Esophagus (tissue), 2 donors: Measurements from ENCODE around the gene CLOCK. TPM values are rescaled to one million over a fixed set of nuclear protein-coding genes. Genes with fewer than 3 reads are reported as not detected.
"Not testable (repeated sequence)": the region's sequence is repeated elsewhere in the genome, so short reads cannot be mapped to it uniquely, and the experiment has no call there.

ENCODE experiments used
- H3K27ac ChIP-seq, 2 donors: one replicate each; pipeline ENCODE4 v1.5.1; 2013; ENCODE audit warnings: low read depth in 2 of 2, mild to moderate bottlenecking in 2 of 2, inconsistent platforms in 1 of 2, low read length in 1 of 2, moderate library complexity in 1 of 2
- H3K27me3 ChIP-seq, 2 donors: one replicate each; pipeline ENCODE4 v1.6.1; 2013; ENCODE audit warnings: low read length in 2 of 2, control low read depth in 1 of 2, mild to moderate bottlenecking in 1 of 2; ENCODE audit not compliant: insufficient read depth in 2 of 2, control insufficient read depth in 1 of 2
- H3K36me3 ChIP-seq, 2 donors: one replicate each; pipeline ENCODE4 v1.6.1; 2013; ENCODE audit warnings: low read length in 1 of 2; ENCODE audit not compliant: control insufficient read depth in 2 of 2, insufficient read depth in 2 of 2
- H3K4me1 ChIP-seq, 2 donors: one replicate each; pipeline ENCODE4 v1.6.1; 2013; ENCODE audit warnings: low read length in 1 of 2; ENCODE audit not compliant: control insufficient read depth in 2 of 2, insufficient read depth in 2 of 2
- H3K4me3 ChIP-seq, 2 donors: one replicate each; pipeline ENCODE4 v1.5.1; 2013; ENCODE audit warnings: low read length in 2 of 2, mild to moderate bottlenecking in 2 of 2, low read depth in 1 of 2, moderate library complexity in 1 of 2
- H3K9me3 ChIP-seq, 2 donors: one replicate each; pipeline ENCODE4 v1.6.1; 2013; ENCODE audit warnings: mild to moderate bottlenecking in 2 of 2, low read depth in 1 of 2, low read length in 1 of 2, moderate library complexity in 1 of 2; ENCODE audit not compliant: control insufficient read depth in 2 of 2, insufficient read depth in 1 of 2
- WGBS, 2 donors: extraction: QIAGEN DNeasy Blood & Tissue Kit; methylation state at CpG; one replicate each; pipeline ENCODE4 v1.1.7; 2013; 5-methylcytosine and 5-hydroxymethylcytosine counted together
- polyA plus RNA-seq, 2 donors: library from polyadenylated mRNA; stranded (reverse); fragments of 200-250 nt; gene quantifications; one replicate each; pipeline ENCODE4 v1.2.3, GENCODE V29; 2013
- donor health status: healthy with polysubstance abuse.
- donor health status: Bipolar disorder and iron deficiency.

The CLOCK gene
- polyA plus RNA-seq = 1 to 10 TPM; 8.0 to 8.3 TPM

GRCh38 chr4:55546756-55547465, at the start of gene CLOCK:
TSS of gene CLOCK (minus strand) at chr4:55546909. CDS start at chr4:55482785, 64,124 bp downstream.
- Histone ChIP-seq H3K27me3 (no peaks in the 10 kb centered on the region), H3K4me1 (no peaks in the 10 kb centered on the region), H3K36me3 (no peaks in the 10 kb centered on the region), H3K4me3 (peak within 1 kb of the TSS; percentile 77 to 85), H3K27ac (peak within 1 kb of the TSS; percentile 96 to 100), H3K9me3 (no peaks in the 10 kb centered on the region)
- WGBS, 2 donors = 0% methylated on average over 68 to 71 of the region's 71 CpGs

GRCh38 chr4:55592014-55592413, 45.3 kb upstream of the CLOCK start, which contains the start of gene PDCL2:
TSS of gene PDCL2 (minus strand) at chr4:55592245. CDS start at chr4:55592109, 136 bp downstream.
- WGBS, 2 donors = 93 to 94% methylated on average over 24 of the region's 24 CpGs
- Histone ChIP-seq H3K4me1 (no peaks in the 10 kb centered on the region), H3K4me3 (no peak within 1 kb of the TSS), H3K36me3 (peaks cover 0 to 3% of the 10 kb centered on the region in 2 donors), H3K9me3 (peaks cover 0 to 4% of the 10 kb centered on the region in 2 donors), H3K27ac (no peak within 1 kb of the TSS), H3K27me3 (no peaks in the 10 kb centered on the region)

- Histone ChIP-seq H3K27ac (no peak overlapping the region), H3K36me3 (peaks cover 0 to 3% of the 10 kb centered on the region in 2 donors), H3K4me3 (no peak overlapping the region), H3K27me3 (no peaks in the 10 kb centered on the region), H3K4me1 (no peaks in the 10 kb centered on the region), H3K9me3 (peaks cover 0 to 4% of the 10 kb centered on the region in 2 donors)
- 69 to 74% methylated on average over 2 of the region's 2 CpGs for WGBS, 2 donors
Measured at GRCh38 chr4:55588160-55588559, 41.5 kb upstream of the CLOCK start.

- H3K27me3 ChIP-seq, H3K4me1 ChIP-seq, H3K27ac ChIP-seq, H3K36me3 ChIP-seq, H3K9me3 ChIP-seq, H3K4me3 ChIP-seq: not testable (repeated sequence)
- 86 to 100% methylated on average over 1 to 2 of the region's 2 CpGs for whole genome bisulfite sequencing, 2 donors
Measured at GRCh38 chr4:55582773-55583172, 36.1 kb upstream of the CLOCK start.

GRCh38 chr4:55578341-55579010, 31.8 kb upstream of the CLOCK start:
- no peaks in the 10 kb centered on the region for H3K4me1 ChIP-seq
- H3K4me3 ChIP-seq = no peak overlapping the region
- H3K9me3 ChIP-seq = no peaks in the 10 kb centered on the region
- H3K27me3 ChIP-seq = no peaks in the 10 kb centered on the region
- no peak overlapping the region for H3K27ac ChIP-seq
- no peaks in the 10 kb centered on the region for H3K36me3 ChIP-seq

- Histone ChIP-seq H3K4me3 (no peak overlapping the region), H3K36me3 (no peaks in the 10 kb centered on the region), H3K9me3 (no peaks in the 10 kb centered on the region), H3K4me1 (no peaks in the 10 kb centered on the region), H3K27ac (no peak overlapping the region), H3K27me3 (no peaks in the 10 kb centered on the region)
- WGBS, 2 donors = 65 to 85% methylated on average over 1 of the region's 1 CpG
Measured at GRCh38 chr4:55575513-55575912, 28.8 kb upstream of the CLOCK start.

- Histone ChIP-seq H3K9me3 (no peaks in the 10 kb centered on the region), H3K4me3 (no peak overlapping the region), H3K27me3 (no peaks in the 10 kb centered on the region), H3K4me1 (no peaks in the 10 kb centered on the region), H3K36me3 (no peaks in the 10 kb centered on the region), H3K27ac (no peak overlapping the region)
- 50 to 80% methylated on average over 1 of the region's 1 CpG for WGBS, 2 donors
Measured at GRCh38 chr4:55574252-55574651, 27.5 kb upstream of the CLOCK start.

GRCh38 chr4:55571806-55572205, 25.1 kb upstream of the CLOCK start:
- H3K36me3 ChIP-seq = no peaks in the 10 kb centered on the region
- no peaks in the 10 kb centered on the region for H3K9me3 ChIP-seq
- no peaks in the 10 kb centered on the region for H3K27me3 ChIP-seq
- no peaks in the 10 kb centered on the region for H3K4me1 ChIP-seq
- H3K4me3 ChIP-seq = no peak overlapping the region
- no peak overlapping the region for H3K27ac ChIP-seq
- WGBS, 2 donors = 87 to 89% methylated on average over 3 of the region's 3 CpGs

- 45 to 72% methylated on average over 1 of the region's 1 CpG for WGBS, 2 donors
- Histone ChIP-seq H3K36me3 (no peaks in the 10 kb centered on the region), H3K4me3 (no peak overlapping the region), H3K27ac (no peak overlapping the region), H3K9me3 (no peaks in the 10 kb centered on the region), H3K4me1 (no peaks in the 10 kb centered on the region), H3K27me3 (no peaks in the 10 kb centered on the region)
Measured at GRCh38 chr4:55568905-55569504, 22.3 kb upstream of the CLOCK start.
